GM21447 (cell line): ENCODE results near the gene PRRC1.

Experiments
- ATAC-seq: cut with Tn5 transposase; IDR thresholded peaks from one replicate; pipeline ENCODE4 v1.9.1; 2021; ENCODE audit not compliant: unreplicated experiment

Gene PRRC1

DNA sequence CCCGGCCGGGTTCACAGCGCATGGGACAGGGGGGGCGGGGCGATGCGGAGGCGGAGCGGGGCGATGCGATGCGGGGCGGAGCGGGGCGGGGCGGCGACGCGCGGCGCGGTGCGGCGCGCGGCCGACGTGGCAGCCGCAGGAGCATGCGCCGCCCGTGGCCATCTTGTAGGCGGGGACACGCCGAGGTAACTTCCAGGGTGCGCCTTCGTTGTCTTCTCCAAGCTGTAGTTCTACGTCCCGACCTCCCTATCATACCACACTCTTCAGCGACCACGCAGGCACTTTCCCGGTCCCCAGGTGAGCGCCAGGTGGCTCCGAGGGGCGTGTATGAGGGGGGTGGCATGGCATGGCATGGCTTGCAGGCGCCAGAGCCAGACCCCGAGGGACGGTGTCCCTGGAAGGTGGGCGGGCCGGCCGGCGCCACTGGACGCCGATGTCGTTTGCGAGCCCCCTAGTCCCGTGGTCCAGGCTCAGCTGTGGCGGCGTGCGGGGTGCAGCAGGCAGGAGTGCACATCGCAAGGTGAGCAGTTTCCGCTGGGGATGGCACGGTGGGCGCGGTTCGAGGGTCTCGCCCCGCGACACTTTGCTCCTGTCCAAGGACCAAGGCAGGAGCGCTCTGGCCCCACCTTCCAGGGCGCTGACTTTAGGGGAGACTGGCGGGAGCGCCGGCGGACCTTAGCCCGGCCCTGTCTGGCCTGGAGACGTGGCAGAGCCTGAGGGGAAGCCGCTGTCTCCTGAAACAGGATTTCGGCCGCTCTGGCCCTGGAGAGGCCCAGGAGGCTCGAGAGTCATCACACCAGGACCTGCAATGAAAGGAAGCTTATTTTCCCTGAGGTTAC is at the start of gene PRRC1:
Gene PRRC1, plus strand, starts transcription at position 161 of the 839 bp plus-strand sequence. CDS start 5,840 bp downstream, outside the sequence.
- peak; percentile 89 for ATAC-seq

DNA sequence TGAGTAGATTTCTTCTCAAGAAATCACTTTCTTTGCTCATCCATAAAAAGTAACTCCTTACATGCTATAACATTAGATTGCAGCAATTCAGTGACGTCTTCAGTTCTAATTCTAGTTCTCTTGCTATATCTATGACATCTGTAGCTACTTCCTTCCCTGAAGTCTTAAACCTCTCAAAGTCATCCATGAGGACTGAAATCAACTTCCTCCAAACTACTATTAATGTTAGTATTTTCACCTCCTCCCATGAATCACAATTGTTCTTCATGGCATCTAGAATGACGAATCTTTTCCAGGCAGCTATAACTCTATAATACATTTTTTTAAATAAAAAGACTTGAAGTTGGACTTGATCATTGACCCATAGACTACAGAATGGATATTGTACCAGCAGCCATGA is 46.2 kb upstream of the PRRC1 start:
- no peak for ATAC-seq

DNA sequence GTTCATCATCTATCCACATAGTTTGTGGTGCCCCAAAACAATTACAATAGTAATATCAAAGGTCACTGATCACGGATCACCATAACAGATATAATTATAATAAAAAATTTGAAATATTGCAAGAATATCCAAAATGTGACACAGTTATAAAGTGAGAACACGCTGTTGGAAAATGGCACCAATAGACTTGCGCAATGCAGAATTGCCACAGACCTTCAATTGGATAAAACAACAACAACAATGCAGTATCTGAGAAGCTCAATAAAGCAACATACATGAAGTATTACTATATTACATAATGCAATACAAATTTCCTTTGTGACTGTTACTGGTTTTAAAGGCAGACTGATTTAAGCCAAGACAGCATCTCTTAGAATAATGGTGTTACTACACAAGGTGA is 44.7 kb upstream of the PRRC1 start:
- ATAC-seq, result no peak

DNA sequence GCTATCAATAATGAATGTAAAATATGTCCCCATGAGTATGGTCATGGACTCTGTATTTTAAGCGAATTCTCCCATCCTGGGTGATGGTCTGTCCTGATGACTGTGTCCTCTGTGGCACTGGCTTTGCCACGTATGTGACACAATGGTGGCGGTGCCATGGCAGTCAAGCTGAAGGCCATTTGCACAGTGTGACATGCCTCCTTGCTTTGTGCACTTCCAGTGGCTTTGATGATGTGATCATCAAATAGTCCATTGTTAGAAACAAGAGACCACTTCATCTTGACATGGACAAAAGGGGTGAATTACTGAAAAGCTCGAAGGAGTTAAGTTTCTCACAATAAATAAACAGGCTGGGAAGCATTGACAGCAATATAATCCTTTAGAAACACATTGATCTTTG is 31.0 kb upstream of the PRRC1 start:
- ATAC-seq, result no peak

DNA sequence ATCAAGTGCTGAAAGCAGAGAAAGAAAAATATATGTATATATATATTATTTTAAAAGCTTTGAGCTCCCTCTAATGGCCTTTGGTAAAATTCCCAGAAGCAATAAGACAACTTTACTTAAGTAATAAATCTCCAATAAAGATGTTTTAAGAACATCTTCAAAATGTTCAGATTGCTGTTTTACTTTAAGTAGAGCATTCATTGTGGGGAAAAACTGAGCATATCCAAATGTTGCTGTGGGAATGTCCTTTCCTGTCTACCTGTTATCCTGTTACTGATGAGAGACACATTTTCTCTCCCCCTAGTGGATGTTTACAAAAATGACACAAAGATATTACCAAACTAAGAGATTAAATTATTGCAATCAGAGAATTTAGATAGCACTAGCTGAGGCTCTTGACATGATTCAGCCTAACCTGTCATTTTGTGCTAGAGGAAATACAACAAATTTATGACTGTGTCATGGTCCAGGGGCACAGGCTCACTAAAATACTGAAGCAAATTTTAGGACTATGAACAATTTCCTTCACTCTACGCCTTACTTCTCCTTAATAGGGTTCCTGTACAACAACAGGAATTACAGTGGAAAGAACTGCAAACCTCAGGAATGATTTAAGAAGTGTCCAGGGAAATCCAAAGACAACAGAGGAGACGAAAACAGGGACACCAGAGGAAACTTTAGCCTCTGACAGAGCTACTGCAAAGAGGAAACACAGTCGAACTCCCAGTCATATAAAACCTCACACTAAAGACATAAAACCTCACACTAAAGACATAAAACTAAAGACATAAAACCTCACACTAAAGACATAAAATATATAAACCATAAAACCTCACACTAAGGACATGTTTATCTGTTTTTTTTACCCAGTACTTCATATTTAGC is 24.3 kb upstream of the PRRC1 start:
- peak; percentile 76 for ATAC-seq

DNA sequence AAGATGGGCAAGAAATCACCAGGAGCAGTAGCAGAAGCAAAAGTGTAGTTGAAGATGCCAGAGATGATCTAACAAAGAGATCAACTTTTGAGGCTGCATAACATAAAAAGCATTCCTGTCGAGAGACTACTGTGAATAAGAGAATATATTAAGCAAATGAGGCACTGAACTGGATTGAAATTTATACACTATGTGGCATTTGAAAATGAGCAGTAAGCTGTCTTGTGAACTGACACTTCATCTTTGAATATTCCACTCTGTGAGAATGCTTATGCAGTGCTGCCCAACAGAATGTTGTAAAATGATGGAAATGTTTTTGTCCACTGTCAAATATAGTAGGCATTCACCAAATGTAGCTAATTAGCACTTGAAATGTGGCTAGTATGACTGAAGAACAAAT is 18.9 kb upstream of the PRRC1 start:
- ATAC-seq, result no peak

DNA sequence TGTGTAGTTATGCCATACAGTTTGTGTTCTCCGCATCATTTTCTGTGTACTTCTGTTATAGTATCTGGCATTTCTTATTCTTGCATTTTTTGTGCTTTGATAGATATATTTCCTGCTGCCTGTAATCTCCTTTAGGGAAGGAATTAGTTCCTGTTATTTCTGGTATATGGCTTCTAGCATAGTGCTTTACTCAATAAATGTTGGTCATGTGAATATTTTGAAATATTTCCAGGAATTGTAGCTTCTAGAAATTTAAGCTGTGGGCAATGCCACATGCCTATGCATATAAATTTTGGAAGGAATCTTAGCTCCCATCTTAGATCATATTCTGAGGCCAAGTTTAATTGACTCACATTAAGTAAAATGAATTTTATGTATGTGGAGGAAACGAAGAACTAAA is 11.5 kb upstream of the PRRC1 start:
- no peak for ATAC-seq

DNA sequence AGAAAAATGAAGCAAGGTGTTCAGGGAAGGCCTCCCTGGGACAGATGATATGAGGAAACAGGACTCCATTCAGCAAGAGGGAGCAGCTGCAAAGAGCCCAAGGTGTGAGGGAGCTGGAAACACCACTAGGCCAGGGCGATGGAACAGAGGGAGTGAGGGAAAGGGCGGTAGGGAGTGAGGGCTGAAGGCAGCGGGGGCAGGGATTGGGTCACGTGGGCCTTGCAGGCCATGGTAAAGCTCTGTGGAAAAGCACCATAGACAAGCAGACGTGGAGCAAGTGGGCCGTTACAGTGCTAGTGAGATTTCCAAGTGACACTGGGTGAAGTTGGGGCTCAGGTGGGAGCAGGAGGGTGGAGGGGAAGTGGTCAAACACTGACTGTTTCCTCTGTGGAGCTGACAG is 10.8 kb upstream of the PRRC1 start:
- no peak for ATAC-seq

DNA sequence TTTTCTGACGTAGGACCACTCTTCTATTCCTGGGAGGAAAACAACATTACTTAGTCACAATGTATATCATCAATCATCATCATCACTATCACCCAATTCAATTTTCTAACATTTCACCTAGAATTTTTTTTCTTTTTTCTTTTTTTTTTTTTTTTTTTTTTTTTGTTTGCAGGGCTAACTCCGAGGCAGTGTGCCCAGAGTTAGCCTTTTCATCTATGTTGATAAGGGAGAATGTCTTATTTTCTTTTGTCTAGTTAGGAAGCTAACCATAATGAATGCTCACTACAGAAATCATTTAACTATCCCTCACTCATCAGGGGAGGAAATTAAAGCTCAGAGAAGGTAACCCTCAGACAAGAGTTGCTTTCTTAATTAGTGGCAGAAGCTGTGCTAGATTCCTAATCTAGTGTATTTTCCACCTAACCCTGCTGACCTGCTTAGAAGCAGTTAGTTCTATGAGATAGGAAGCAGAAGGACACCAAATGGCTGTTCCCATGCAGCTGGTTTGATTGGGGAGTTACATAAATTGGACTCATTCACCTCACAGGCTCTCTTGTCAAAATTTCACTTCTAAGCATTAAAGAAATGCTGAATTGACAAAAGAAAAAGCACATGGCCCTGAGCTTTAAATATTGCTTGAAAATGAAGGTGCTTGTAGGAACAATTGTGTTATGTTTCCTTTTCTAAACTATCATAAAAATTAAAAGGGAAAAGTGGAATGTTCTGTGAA is 8.6 kb upstream of the PRRC1 start:
- ATAC-seq, result no peak

DNA sequence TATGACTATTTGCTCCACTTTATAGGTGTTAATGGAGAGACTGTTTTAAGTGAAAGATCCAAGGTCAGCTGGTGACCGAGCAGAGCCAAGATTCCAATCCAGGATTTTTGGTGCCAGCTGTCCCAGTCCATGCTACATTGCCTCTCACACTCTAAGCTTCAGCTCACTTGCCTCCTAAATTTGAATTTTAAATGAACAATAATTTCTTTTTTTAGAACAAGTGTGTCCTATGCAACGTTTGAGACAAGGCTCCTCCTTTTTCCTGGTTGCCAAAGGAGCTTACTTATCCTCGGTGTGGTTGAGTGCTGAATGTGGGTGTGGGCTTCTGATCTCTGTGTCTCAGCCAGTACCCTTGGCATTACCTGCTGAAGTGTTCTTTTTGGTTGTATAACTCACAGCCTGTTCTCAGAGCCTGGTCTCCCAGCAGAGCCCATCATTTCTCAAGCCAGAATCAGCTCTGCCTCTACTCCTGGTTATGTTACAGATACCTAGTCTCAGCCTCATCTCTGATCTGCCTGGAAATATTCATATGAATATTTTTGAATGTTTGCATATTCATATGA is 4.0 kb upstream of the PRRC1 start:
- no peak for ATAC-seq

DNA sequence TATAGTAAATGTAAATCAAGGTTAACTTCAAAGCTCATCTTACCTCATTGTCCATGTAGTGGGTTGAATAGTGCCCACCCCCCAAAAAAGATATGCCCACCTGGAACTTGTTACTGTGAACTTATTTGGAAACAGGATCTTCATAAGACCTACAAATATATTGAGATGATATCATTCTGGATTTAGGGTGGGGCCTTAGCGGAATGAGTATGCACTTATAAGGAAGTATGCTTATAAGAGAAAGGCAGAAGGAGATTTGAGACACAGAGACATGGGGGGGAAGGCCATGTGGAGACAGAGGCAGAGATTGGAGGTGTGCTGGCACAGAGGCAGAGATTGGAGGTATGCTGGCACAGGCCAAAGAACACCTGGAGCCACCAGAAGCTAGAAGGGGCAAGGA is 2.6 kb upstream of the PRRC1 start:
- no peak for ATAC-seq

DNA sequence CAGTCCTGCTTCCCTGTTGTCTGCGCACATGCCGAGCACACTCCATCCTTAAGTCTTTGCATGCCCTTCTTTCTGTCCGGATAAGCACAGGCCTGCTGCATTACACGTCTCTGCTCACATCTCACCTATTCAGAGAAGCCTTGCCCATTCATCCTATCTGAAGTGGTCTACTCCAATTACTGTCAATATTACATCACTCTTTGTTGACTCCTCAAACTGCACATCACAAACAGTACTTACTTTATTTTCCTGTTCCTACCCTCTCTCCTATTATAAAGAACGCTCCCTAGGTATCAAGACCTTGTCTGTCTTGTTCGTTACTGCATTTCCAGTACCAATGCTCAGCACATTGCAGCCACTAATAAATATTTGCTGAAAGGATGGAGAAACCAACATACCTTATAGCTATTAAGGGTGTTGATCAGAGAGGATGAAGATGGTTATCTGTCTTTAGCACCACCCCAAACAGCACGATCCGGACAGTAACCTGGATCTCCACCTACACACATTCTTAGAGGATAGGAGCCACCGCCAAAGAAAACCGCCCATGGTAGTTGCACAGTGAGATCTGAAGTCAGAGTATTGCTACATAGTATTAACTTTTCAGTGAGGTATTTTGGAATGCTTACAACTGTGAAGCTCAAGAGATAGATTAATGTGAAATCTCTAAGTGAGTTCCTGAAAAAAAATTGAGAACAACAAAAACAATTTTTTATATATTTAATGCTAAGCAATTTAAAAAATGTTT is 1.6 kb upstream of the PRRC1 start:
- ATAC-seq, result no peak

DNA sequence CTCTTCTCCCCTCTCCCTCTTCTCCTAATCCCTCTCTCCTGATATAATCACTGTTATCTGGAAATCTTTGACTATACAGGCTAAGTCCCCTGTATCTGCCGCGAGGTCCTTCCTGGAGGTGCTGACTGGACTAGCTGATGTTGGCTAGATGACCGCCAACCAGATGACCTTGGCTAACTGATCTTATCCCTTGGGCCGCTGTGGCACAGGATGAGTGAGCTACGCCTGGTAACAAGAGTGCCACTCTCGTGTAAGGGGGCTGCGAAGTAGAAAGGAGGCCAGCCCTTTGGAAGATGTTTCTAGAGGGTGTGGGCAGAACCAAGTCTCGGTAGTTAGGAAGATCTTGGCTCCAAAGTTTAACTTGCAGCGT is 345 bp upstream of the PRRC1 start:
- peak; percentile 22 for ATAC-seq

DNA sequence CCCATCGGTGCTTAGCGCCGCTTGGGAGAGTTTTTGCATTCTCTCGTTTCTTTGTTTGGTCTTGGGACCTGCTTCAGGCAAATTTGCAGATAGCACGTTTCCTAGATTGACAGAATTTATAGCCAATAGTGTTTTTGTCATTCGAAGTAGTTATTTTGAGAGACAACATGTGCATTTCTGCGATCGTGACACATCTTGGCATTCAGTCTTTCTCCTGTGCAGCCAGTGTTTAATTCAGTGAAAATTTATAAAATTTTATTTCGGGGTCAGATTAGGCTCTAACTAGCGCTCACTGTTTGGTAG is 830 bp downstream of the PRRC1 start:
- ATAC-seq, result peak; percentile 35

DNA sequence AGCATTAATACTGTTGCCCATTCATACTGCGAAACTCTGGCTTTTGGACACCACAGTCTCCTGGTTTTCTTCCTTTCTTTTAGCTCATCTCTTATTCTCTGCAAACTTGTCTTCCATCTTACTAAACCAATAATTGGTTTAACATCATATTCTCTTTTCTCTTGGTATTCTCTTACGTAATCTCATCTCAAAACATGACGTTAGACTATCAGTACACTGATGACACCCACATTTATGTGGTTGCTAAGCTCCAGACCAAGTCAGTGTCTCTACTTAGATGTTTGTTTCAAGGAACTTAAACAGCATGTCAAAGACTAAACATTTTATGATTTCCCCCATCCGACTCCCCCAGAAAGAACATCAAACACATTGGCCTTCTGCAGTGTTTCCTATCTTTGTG is 2.1 kb downstream of the PRRC1 start:
- no peak for ATAC-seq

DNA sequence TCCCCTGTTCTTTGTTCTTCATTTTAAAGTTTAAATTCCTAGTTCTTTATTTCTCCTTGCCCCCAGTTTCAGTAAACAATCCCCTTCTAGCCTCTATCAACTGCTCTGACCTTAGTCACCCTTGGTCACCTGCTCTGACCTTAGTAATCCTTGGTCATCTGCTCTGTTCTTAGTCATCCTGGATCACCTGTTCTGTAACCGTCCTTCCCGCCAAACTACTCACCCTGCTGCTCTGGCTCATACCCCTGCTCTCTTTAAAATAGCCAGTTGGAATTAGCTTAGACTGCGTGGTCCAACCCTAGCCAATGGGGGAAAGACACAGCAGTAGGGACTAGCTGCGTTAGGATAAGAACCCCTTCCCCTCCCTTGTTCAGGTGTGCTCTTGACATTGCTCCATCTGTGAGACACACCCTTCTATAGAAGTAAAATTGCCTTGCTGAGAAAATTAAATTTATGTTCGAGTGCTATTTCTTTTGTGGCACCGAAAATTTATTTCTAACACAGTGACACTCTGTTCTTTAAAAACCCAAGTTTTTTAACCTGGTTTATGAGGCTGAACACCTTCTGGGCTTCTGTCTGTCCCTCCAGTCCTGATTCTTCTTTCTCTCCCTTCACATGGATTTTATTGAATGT is 3.8 kb downstream of the PRRC1 start:
- no peak for ATAC-seq

DNA sequence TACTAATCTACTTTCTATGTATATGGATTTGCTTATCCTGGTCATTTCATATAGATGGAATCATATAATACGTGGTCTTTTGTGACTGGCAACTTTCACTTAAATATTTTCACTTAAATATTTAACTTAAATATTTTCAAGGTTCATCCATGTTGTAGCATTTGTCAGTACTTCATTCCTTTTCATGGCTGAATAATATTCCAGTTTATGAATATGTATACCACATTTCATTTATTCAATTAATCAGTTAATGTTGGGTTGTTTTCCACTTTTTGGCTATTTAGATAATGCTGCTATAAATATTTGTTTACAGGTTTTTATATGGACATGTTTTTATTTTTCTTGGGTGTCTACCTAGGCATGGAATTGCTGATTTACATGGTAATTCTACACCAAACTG is 7.7 kb downstream of the PRRC1 start:
- ATAC-seq, result no peak

DNA sequence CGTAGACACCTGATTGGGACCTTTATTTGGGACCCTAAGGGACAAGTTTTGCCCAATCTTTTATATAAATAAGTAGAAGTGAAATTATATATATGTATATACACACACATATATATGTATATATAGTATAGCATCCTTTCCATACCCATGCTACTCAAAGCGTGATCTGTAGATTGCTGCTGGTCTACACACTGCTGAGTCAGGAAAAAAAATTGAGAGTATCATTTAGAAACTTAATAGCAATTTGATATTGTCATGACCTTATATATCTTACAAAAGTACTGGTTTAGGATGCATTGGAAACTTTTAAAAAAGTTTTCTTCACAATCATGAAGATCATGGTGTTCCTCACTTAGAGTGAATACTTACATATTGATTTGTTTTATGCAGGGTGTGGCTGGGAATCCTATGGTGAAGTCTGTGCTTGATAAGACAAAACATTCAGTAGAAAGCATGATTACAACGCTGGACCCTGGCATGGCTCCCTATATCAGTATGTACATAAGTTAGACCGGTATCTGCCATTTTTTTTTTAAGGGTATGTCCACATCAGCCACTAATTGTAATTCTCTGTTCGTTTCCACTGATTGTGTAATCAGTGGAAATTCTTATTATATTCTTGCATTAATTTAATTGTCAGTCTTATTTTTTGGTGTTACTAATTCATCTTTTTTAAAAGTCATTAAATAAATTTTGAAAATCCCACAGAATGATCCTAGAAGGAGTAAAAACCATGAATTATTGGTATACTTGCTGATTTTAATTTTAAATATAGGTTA is 12.7 kb downstream of the PRRC1 start:
- ATAC-seq, result no peak

DNA sequence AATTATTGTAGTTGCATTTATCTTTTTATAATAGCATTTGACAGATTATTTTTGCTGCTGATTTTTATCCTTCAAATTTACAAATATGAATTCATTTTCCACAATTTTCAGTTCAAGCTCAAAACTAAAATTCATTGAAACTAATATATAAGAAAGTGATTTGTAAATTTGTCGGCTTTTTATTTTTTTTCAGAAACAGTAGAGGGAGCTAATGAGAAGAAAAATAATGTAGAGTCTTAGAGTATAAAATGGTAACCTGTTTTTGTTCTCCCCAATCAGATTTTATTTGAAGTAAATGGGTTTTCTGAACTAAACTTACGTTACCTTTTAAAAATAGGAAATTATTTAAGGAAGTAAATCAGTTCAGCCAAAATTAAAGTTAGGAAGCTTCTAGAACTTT is 19.2 kb downstream of the PRRC1 start:
- ATAC-seq, result no peak
